Measurements from ENCODE around the gene GPI.
"Not testable (repeated sequence)": the region's sequence is repeated elsewhere in the genome, so short reads cannot be mapped to it uniquely, and the experiment has no call there.

GPI gene

GRCh38 chr19:34327851-34328250 is 37.1 kb upstream of the GPI start:
- H3K4me3 ChIP-seq (ENCODE audit: control insufficient read depth, low read depth, low read length) = no peak overlapping the region
- TF ChIP-seq CTCF (conservative IDR thresholded peaks at IDR 0.05; ENCODE audit: control insufficient read depth, insufficient read depth, low read depth, low read length) = no peak
- no peak for DNase-seq (ENCODE audit: low read depth)

DNA sequence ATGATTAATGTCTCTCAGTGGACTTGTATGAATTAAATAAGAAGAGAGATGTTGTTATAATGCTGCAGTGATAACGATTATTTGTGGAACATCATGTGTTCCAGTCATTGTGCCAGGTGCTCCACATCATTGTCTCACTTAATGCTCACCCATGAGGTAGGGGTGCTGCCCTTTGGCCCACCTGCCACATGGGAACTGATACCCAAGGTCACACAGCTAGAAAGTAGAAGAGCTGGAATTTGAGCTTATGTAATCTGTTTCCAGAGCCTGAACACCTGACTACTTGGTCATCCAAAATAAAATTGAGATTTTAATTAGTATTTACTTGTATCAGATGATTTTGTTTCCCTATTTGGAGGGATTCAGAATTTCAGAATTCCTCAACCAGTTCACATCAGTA is 36.0 kb upstream of the GPI start:
- no peak for TF ChIP-seq CTCF (conservative IDR thresholded peaks at IDR 0.05; ENCODE audit: control insufficient read depth, insufficient read depth, low read depth, low read length)
- DNase-seq (ENCODE audit: low read depth) = no peak
- H3K4me3 ChIP-seq (ENCODE audit: control insufficient read depth, low read depth, low read length) = no peak overlapping the region

GRCh38 chr19:34330116-34330515 is 34.9 kb upstream of the GPI start:
- no peak for DNase-seq (ENCODE audit: low read depth)
- no peak for TF ChIP-seq CTCF (conservative IDR thresholded peaks at IDR 0.05; ENCODE audit: control insufficient read depth, insufficient read depth, low read depth, low read length)
- H3K4me3 ChIP-seq (ENCODE audit: control insufficient read depth, low read depth, low read length) = no peak overlapping the region

DNA sequence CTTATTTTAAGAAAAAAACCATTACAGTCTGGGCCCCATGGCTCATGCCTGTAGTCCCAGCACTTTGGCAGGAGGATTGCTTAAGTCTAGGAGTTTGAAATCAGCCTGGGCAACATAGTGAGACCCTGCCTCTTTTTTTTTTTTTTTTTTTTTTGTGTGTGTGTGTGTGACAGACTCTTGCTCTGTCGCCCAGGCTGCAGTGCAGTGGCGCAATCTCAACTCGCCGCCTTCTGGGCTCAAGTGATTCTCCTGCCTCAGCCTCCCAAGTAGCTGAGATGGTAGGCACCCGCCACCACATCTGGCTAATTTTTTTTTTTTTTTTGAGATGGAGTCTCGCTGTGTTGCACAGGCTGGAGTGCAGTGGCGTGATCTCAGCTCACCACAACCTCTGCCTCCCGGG is 34.4 kb upstream of the GPI start:
- DNase-seq (ENCODE audit: low read depth); H3K4me3 ChIP-seq (ENCODE audit: control insufficient read depth, low read depth, low read length): not testable (repeated sequence)

DNA sequence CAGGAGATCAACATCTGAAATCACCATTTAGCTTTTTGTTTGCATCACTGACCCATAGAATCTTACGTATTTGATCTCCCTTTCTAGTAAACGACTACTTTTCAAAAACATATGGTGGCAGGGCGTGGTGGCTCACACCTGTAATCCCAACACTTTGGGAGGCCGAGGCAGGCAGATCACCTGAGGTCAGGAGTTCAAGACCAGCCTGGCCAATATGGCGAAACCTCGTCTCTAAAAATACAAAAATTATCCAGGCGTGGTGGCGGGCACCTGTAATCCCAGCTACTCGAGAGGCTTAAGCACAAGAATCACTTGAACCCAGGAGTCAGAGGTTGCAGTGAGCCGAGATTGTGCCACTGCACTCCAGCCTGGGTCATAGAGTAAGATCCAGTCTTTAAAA is 33.4 kb upstream of the GPI start:
- DNase-seq (ENCODE audit: low read depth) = not testable (repeated sequence)

GRCh38 chr19:34332027-34332760 is 32.8 kb upstream of the GPI start:
- no peak for DNase-seq (ENCODE audit: low read depth)
- no peak for TF ChIP-seq CTCF (conservative IDR thresholded peaks at IDR 0.05; ENCODE audit: control insufficient read depth, insufficient read depth, low read depth, low read length)

More for the DNA sequence above, 33.4 kb upstream of the GPI start:
- H3K4me3 ChIP-seq (ENCODE audit: control insufficient read depth, low read depth, low read length) = not testable (repeated sequence)

GRCh38 chr19:34335914-34336313 is 29.1 kb upstream of the GPI start:
- DNase-seq (ENCODE audit: low read depth) = no peak
- TF ChIP-seq CTCF (conservative IDR thresholded peaks at IDR 0.05; ENCODE audit: control insufficient read depth, insufficient read depth, low read depth, low read length) = no peak
- no peak overlapping the region for H3K4me3 ChIP-seq (ENCODE audit: control insufficient read depth, low read depth, low read length)

More at GRCh38 chr19:34332027-34332760, 32.8 kb upstream of the GPI start:
- H3K4me3 ChIP-seq (ENCODE audit: control insufficient read depth, low read depth, low read length) = no peak overlapping the region

GRCh38 chr19:34336781-34337271 is 28.2 kb upstream of the GPI start:
- TF ChIP-seq CTCF (conservative IDR thresholded peaks at IDR 0.05; ENCODE audit: control insufficient read depth, insufficient read depth, low read depth, low read length) = peak; percentile 63
- DNase-seq (ENCODE audit: low read depth) = peak; percentile 48
- H3K4me3 ChIP-seq (ENCODE audit: control insufficient read depth, low read depth, low read length) = no peak overlapping the region
